Subcutaneous adipose tissue (tissue), 4 donors: Measurements from ENCODE around the gene FAM107A. TPM values are rescaled to one million over a fixed set of nuclear protein-coding genes. Genes with fewer than 3 reads are reported as not detected.

Experiments
- total RNA-seq, 4 donors: library from RNA; depleted of rRNA; stranded (reverse); fragments of >200 nt; gene quantifications; one replicate each; pipeline ENCODE4 v1.1.0, GENCODE V29; 2016
- TF ChIP-seq, protein P1 (sequence below): fragments of 450-650 bp; IDR thresholded peaks from one replicate; pipeline ENCODE4 v1.5.1; 2016; ENCODE audit warnings: low read depth, mild to moderate bottlenecking, control low read depth, antibody characterized with exemption, moderate library complexity

FAM107A gene
- total RNA-seq, 4 donors from 2014 or later: 11.2 to 85.3 (median 49.5) TPM

DNA sequence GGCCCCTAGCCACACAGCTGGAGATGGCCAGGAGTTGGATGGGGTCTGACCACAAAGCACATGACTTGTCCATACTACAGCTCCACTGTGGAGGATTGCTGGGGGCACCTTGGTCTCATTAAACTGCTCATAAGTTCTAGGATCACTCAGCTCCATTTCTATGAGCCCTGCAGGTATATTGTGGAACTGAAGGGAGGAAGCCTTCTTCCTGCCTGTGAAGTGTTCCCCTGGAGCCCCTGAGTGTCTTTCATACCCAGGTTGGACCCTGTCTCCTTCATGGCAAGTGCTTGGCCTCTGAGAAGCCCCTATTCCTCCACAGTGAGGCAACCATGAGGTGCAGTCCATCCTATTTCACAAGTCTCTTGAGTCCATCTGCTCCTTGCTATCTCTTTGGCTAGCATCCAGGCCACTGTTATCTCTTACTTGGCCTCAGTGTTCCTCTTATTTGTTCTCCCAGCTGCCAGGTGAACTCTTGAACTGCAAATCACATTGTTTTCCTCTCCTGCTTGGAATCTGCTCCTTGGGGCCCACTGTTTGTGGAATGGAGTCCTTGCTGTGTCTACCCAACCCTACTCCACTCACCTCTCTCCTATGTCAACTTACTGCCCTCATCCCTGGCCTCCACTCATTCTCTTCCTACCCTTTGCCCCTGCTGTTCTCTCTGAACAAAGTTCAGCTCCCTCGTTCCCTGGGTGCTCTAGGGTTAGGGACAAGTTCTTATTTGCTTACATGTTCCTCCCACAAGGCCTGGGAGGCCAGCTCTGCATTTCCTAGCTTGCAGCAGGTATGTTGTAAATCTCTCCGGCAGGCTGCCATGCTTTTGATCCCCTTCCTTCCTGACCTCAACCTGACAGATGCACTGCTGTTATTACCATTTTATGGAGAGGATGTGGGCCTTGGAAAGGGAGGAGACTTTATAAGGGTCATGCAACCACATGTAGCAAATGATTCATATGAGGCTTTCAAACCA is 41.4 kb downstream of the FAM107A start:
- TF ChIP-seq, protein P1, sequence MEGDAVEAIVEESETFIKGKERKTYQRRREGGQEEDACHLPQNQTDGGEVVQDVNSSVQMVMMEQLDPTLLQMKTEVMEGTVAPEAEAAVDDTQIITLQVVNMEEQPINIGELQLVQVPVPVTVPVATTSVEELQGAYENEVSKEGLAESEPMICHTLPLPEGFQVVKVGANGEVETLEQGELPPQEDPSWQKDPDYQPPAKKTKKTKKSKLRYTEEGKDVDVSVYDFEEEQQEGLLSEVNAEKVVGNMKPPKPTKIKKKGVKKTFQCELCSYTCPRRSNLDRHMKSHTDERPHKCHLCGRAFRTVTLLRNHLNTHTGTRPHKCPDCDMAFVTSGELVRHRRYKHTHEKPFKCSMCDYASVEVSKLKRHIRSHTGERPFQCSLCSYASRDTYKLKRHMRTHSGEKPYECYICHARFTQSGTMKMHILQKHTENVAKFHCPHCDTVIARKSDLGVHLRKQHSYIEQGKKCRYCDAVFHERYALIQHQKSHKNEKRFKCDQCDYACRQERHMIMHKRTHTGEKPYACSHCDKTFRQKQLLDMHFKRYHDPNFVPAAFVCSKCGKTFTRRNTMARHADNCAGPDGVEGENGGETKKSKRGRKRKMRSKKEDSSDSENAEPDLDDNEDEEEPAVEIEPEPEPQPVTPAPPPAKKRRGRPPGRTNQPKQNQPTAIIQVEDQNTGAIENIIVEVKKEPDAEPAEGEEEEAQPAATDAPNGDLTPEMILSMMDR: no peak

DNA sequence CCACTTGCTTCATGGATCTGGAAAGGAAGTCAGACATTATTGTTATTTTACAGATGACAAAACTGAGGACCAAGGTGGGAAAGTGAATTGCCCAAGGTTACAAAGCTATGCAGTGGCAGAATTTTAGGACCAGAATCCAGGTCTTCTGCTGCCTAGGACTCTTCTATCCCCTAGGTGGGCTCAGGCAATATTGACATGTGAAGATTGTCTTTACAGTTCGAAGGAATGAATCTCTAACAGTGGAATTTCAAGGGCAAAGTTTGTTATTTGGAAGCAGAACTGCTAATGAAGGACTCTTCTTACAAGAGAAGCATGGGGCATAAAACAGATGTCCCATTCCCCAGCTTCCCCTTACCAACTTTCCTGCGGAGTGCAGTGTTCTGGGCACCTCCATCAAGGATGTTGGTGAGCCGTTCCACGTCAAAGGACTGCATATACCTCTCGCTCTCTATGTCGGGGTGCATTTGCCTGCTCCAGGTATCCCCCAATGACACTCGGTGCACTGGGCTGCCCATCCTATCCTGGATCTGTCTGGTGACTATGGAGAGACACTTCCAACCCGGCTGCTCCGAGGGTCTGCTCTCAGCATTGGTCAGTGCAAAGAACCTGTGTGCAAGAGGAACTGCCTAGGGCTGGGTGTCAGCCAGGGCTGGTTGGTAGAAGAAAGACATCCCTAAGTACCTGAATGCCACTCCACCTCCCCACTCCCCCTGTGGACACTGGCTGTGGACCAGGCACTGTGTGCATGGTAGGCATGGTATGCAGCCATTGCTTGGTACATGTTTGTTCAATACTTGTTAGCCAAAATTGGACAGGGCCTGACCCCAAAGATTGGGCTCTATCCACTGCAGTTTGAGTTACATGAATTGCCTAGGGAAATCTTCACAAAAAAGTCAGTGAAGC is 42.3 kb downstream of the FAM107A start:
- TF ChIP-seq, protein P1: no peak

DNA sequence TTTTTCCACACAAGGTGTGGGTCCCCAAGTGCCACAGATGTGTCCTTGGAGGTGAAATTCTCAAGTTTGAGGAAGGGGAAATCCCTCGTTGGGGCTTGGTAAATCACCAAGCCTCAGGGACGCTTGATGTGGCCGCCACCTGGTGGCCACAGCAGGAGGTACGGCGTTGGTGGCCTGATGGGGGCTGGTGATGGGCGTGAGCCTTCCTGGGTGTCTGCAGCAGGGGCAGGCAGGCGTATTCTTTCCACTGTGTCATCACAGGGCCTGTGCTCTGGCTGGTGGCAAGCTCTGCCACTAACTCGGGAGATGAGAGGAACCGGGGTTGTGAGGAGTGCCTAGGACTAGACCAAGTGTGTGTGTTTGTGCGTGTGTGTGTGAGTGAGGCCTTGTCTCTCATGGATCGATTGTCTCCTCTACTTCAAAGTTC is 44.4 kb downstream of the FAM107A start:
- TF ChIP-seq, protein P1: no peak

DNA sequence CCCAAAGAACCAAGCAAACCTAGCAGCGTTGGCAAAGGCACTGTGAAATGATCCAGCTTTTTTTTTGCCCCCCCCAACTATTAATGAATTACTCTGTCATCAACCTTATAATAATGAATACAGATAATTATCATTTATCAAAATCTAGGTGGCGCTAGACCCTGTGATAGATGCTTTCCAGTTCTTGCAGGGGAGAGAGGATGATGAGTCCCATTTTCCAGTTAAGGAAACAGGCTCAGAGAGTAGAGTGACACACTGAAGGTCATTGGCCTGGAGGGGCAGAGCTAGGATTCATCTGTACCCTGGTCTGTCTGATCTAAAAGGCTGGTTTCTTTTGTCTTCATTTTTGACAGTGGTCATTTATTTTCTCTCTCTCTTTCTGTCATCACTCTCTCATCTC is 45.2 kb downstream of the FAM107A start:
- TF ChIP-seq, protein P1: no peak

DNA sequence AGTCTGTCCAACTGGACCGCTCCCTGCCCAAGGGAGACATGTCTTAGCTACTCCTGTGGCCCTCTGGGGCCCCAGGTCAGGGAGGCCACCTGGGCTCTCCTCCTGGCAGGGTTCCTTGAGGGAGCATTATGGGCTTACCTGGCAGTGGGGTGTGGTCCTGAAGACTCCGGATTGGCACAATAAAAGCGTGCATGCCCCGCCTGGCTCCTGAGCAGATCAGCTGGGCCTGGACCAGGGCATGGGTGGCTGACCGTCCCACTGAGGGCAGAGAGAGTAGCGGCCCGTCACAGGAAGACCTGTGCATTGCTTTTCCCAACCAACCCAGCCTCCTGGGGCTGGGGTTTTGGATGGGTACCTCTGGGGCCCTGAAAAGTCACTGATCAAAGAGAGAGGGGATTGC is 45.6 kb downstream of the FAM107A start:
- TF ChIP-seq, protein P1: no peak

DNA sequence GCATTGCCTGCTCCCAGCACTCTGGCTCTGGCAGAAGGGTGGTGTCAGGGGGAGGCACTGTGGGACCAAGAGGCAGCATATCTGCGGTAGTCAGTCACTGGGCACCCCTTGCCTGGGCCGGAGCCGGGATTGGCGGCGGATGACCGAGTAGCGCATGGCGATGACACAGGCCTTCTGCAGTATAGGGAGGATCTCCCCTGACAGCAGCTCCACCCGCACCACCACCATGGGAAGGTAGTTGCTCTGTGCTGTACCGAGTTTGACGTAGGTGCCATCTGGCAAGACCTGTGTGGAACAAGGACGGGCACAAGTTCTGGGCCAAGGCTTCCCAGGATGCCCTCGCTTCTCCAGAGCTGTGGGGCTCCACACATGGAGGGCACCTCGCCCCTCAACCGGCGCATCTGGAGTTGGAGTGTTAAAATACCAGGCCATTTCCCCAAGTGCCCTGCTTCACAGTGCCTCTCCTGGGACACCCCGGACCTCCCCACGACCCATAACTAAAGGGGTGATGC is 46.8 kb downstream of the FAM107A start:
- TF ChIP-seq, protein P1: no peak
